ENCODE data around the gene FASN.

The FASN gene

GRCh38 chr17:82030470-82031302, 67.3 kb downstream of the FASN start:
- peak overlapping the region; percentile 62 for H3K4me3 ChIP-seq (ENCODE audit: low read depth, low read length)
- peak; percentile 92 for DNase-seq (ENCODE audit: low read depth)
- peak; percentile 86 for TF ChIP-seq CTCF (conservative IDR thresholded peaks at IDR 0.05; ENCODE audit: low read depth, low read length)

DNA sequence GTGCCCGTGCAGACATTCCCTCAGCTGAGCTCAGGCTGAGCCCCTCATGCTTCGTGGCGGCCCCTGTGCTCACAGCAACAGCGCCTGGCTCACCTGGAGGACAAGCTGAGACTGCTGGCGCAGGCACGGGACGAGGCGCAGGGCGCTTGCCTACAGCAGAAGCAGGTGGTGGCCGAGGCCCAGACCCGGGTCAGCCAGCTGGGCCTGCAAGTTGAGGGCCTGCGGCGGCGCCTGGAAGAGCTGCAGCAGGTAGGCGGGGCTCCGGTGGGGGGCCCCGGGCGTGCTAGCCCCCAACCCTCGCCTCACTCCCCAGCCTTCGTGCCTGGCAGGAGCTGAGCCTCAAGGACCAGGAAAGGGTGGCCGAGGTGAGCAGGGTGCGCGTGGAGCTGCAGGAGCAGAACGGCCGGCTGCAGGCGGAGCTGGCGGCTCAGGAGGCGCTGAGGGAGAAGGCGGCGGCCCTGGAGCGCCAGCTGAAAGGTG, 68.0 kb downstream of the FASN start:
- no peak for TF ChIP-seq CTCF (conservative IDR thresholded peaks at IDR 0.05; ENCODE audit: low read depth, low read length)
- no peak overlapping the region for H3K4me3 ChIP-seq (ENCODE audit: low read depth, low read length)
- no peak for DNase-seq (ENCODE audit: low read depth)

- no peak for DNase-seq (ENCODE audit: low read depth)
- no peak overlapping the region for H3K4me3 ChIP-seq (ENCODE audit: low read depth, low read length)
- no peak for TF ChIP-seq CTCF (conservative IDR thresholded peaks at IDR 0.05; ENCODE audit: low read depth, low read length)
Observed at GRCh38 chr17:82029391-82029790, 68.6 kb downstream of the FASN start.

DNA sequence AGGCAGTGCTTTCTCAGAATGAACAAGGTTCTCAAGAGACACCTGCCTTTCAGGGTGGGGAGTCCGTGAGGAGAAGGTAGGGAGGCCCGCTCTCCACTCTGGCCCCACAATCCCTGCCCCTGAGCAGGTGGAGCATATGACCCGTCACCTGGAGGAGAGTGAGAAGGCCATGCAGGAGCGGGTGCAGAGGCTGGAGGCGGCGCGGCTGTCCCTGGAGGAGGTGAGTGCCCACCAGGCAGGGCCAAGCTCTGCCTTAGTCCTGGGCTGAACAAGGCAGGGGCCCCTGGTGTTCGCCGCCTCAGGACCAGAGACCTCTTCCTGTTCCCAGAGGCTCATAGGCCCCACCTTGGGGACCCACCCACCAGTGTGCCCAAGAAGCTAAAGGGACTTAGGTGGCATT, 69.1 kb downstream of the FASN start:
- no peak for DNase-seq (ENCODE audit: low read depth)

More for the DNA sequence above, 69.1 kb downstream of the FASN start:
- no peak for TF ChIP-seq CTCF (conservative IDR thresholded peaks at IDR 0.05; ENCODE audit: low read depth, low read length)
- no peak overlapping the region for H3K4me3 ChIP-seq (ENCODE audit: low read depth, low read length)
